WI38 (cell line): Measurements from ENCODE around the gene NOP56.
"Not testable (repeated sequence)": the region's sequence is repeated elsewhere in the genome, so short reads cannot be mapped to it uniquely, and the experiment has no call there.

ENCODE experiments used
- H3K4me3 ChIP-seq: 2 replicates; pipeline ENCODE4 v1.5.1; 2011; ENCODE audit warnings: low read depth, mild to moderate bottlenecking, control low read depth, low read length
- CTCF ChIP-seq: IDR thresholded peaks from 2 replicates; pipeline ENCODE4 v1.5.1; 2012; ENCODE audit warnings: low read depth, mild to moderate bottlenecking, control low read depth, low read length

NOP56 gene

DNA sequence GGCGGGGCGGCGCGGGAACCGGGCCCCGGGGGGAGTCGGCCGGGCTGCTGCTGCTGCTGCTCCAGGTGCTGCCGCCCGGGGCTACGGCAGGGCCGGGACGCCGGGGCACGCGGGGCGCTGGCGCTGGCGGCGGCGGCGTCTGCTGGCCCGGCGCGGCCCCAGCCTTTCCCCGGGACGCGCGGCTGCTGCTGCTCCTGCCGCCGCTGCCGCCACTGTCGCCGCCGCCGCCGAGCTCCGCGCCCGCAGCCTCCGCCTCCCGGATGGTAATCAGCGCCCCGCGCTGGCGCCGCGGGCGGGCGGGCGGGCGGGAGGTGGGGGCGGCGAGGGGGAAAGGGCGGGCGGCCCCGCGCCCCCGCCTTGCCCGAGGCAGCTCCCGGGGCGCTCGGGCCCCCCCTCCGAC lies 40.5 kb downstream of the NOP56 start:
- TF ChIP-seq CTCF: no peak
- no peak overlapping the region; the same call in 1 of the 2 replicates for H3K4me3 ChIP-seq

DNA sequence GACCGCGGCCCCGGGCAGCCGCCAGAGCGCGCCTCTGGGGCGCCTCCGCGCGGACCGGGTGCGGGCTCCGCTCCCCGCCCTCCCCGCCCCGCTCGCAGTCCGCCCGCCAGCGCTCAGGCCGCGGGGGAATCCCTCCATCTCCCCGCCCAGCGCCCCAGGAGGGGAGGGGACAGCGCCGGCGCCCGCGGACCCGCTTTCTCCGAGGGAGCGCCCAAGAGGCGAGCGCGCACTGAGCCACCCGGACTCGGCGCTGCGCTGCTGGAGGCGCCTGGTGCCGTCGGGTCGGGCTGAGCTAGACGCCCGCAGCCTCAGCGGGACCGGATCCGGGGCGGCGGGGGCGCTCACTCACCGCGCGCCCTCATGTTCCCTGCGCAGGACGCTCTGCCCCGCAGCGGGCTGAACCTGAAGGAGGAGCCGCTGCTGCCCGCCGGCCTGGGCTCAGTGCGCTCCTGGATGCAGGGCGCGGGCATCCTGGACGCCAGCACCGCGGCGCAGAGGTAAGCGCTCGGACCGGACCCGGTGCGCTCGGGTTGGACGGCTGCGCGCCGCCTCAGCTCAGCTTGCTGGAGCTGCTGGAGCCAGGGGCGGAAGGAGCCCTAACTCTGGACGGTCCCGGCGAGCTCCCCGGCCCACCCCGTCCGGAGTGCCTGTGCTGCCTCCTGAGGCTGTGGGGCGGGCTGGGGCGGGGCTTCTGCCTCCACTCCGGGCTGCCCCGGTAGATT lies 41.0 kb downstream of the NOP56 start:
- H3K4me3 ChIP-seq: peak overlapping the region; percentile 17; the same call in 1 of the 2 replicates
- TF ChIP-seq CTCF: no peak

- no peak for TF ChIP-seq CTCF
- no peak overlapping the region for H3K4me3 ChIP-seq
These were observed 41.6 kb downstream of the NOP56 start for GRCh38 chr20:2694008-2694471.

GRCh38 chr20:2694519-2694918 lies 42.1 kb downstream of the NOP56 start:
- no peak overlapping the region for H3K4me3 ChIP-seq
- no peak for TF ChIP-seq CTCF

GRCh38 chr20:2695206-2695983 lies 43.0 kb downstream of the NOP56 start:
- TF ChIP-seq CTCF: no peak
- no peak overlapping the region for H3K4me3 ChIP-seq

DNA sequence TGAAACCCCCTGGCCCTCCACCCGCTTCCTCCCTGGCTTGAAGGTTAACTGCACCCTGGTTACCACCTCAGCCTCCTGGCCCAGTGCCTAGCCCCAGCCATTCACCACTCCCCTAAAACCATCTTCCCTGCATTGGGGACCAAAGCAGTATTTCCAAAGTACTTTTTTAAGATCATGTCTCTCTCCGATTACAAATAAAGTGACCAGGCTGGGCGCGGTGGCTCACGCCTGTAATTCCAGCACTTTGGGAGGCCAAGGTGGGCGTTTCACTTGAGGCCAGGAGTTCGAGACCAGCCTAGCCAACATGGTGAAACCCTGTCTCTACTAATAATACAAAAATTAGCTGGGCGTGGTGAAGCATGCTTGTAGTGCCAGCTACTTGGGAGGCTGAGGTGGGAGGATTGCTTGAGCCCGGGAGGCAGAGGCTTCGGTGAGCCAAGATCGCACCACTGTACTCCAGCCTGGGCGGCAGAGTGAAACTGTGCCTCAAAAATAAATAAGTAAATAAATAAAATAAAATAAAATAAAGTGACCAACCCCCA lies 43.6 kb downstream of the NOP56 start:
- not testable (repeated sequence) for H3K4me3 ChIP-seq

GRCh38 chr20:2696646-2697045 lies 44.2 kb downstream of the NOP56 start:
- H3K4me3 ChIP-seq: no peak overlapping the region
- TF ChIP-seq CTCF: no peak
